Dermis microvascular lymphatic vessel endothelial cell (primary cell): ENCODE results near the gene PLGRKT. TPM values are rescaled to one million over a fixed set of nuclear protein-coding genes. Genes with fewer than 3 reads are reported as not detected.
"Not testable (repeated sequence)": the region's sequence is repeated elsewhere in the genome, so short reads cannot be mapped to it uniquely, and the experiment has no call there.

Experiments used
- DNase-seq, 2 donors: peaks; one replicate each; pipeline versions ENCODE4 v3.0.0 to v3.0.0-alpha.2; 2010; ENCODE audit warnings: low read depth in 2 of 2
- total RNA-seq: library from RNA; depleted of rRNA; stranded (reverse); fragments of >200 nt; gene quantifications from 2 replicates; pipeline ENCODE4 v1.2.1, GENCODE V29; 2014

Gene PLGRKT
- total RNA-seq, 1 donor from 2014 or later, result 6.9 TPM

- not testable (repeated sequence) for DNase-seq
These were observed 4.8 kb downstream of the PLGRKT start for GRCh38 chr9:5432890-5433289.

GRCh38 chr9:5430912-5431311, 6.8 kb downstream of the PLGRKT start:
- DNase-seq, result no peak

GRCh38 chr9:5429873-5430564, 7.7 kb downstream of the PLGRKT start:
- DNase-seq, result no peak

- DNase-seq, result peak in 1 of 2 donors; percentile 25
These were observed 8.8 kb downstream of the PLGRKT start for GRCh38 chr9:5428794-5429528.

GRCh38 chr9:5428172-5428571, 9.6 kb downstream of the PLGRKT start:
- DNase-seq, result no peak

GRCh38 chr9:5427005-5427404, 10.7 kb downstream of the PLGRKT start:
- no peak for DNase-seq

GRCh38 chr9:5425006-5425628, 12.6 kb downstream of the PLGRKT start:
- peak; percentile 35 to 42 for DNase-seq

GRCh38 chr9:5422276-5422675, 15.4 kb downstream of the PLGRKT start:
- no peak for DNase-seq

GRCh38 chr9:5421163-5421562, 16.6 kb downstream of the PLGRKT start:
- no peak for DNase-seq

- DNase-seq, result no peak
These were observed 17.7 kb downstream of the PLGRKT start for GRCh38 chr9:5419987-5420386.

- no peak for DNase-seq
These were observed 19.2 kb downstream of the PLGRKT start for GRCh38 chr9:5418481-5418880.

- no peak for DNase-seq
These were observed 20.8 kb downstream of the PLGRKT start for GRCh38 chr9:5416953-5417352.

- DNase-seq, result no peak
These were observed 29.1 kb downstream of the PLGRKT start for GRCh38 chr9:5408596-5408995.

GRCh38 chr9:5402217-5402616, 35.5 kb downstream of the PLGRKT start:
- no peak for DNase-seq

GRCh38 chr9:5397547-5397946, 40.2 kb downstream of the PLGRKT start:
- DNase-seq, result not testable (repeated sequence)

- no peak for DNase-seq
These were observed 42.3 kb downstream of the PLGRKT start for GRCh38 chr9:5395428-5395827.

GRCh38 chr9:5393976-5394375, 43.7 kb downstream of the PLGRKT start:
- DNase-seq, result peak in 1 of 2 donors; percentile 52

- no peak for DNase-seq
These were observed 44.2 kb downstream of the PLGRKT start for GRCh38 chr9:5393497-5393896.

GRCh38 chr9:5392285-5392684, 45.4 kb downstream of the PLGRKT start:
- DNase-seq, result no peak

- peak in 1 of 2 donors; percentile 21 for DNase-seq
These were observed 48.5 kb downstream of the PLGRKT start for GRCh38 chr9:5389109-5389732.

- peak in 1 of 2 donors; percentile 9 for DNase-seq
These were observed 49.5 kb downstream of the PLGRKT start for GRCh38 chr9:5388026-5388819.
